WERI-Rb-1 (cell line): ENCODE results near the gene ADAMTS12.
"Not testable (repeated sequence)": the region's sequence is repeated elsewhere in the genome, so short reads cannot be mapped to it uniquely, and the experiment has no call there.

ENCODE experiments used
- DNase-seq: peaks from one replicate; pipeline ENCODE4 v3.0.0-alpha.2; 2020
- H3K27ac ChIP-seq: fragments of 250-450 bp; sonication (Bioruptor Pico); 2 replicates; pipeline ENCODE4 v1.5.1; 2020; ENCODE audit warnings: mild to moderate bottlenecking, moderate library complexity
- H3K27me3 ChIP-seq: fragments of 250-450 bp; sonication (Bioruptor Pico); 2 replicates; pipeline ENCODE4 v1.5.1; 2021; ENCODE audit warnings: mild to moderate bottlenecking, low read depth, moderate library complexity; ENCODE audit not compliant: insufficient read depth, severe bottlenecking
- H3K36me3 ChIP-seq: fragments of 250-450 bp; sonication (Bioruptor Pico); 2 replicates; pipeline ENCODE4 v1.5.1; 2020; ENCODE audit warnings: mild to moderate bottlenecking, moderate library complexity
- H3K4me3 ChIP-seq: 2 replicates; pipeline ENCODE4 v1.5.1; 2011; ENCODE audit warnings: low read depth, mild to moderate bottlenecking, control low read depth, low read length
- H3K9me3 ChIP-seq: fragments of 250-450 bp; sonication (Bioruptor Pico); 2 replicates; pipeline ENCODE4 v1.5.1; 2021; ENCODE audit warnings: mild to moderate bottlenecking, moderate library complexity; ENCODE audit not compliant: severe bottlenecking
- CTCF ChIP-seq: IDR thresholded peaks from 2 replicates; pipeline ENCODE4 v1.5.1; 2011; ENCODE audit warnings: low read depth, mild to moderate bottlenecking, control low read depth, inconsistent platforms, low read length

ADAMTS12 gene

GRCh38 chr5:33921002-33921401 is 29.2 kb upstream of the ADAMTS12 start:
- no peaks in the 10 kb centered on the region for H3K36me3 ChIP-seq
- peaks cover 11% of the 10 kb centered on the region for H3K9me3 ChIP-seq
- H3K27ac ChIP-seq: no peak overlapping the region
- TF ChIP-seq CTCF: no peak
- H3K4me3 ChIP-seq: no peak overlapping the region
- peaks cover 59% of the 10 kb centered on the region for H3K27me3 ChIP-seq
- DNase-seq: no peak

- peaks cover 50% of the 10 kb centered on the region for H3K27me3 ChIP-seq
- not testable (repeated sequence) for H3K4me3 ChIP-seq, DNase-seq, H3K27ac ChIP-seq, H3K36me3 ChIP-seq
- H3K9me3 ChIP-seq: peaks cover 14% of the 10 kb centered on the region
These were observed 23.1 kb upstream of the ADAMTS12 start for GRCh38 chr5:33914844-33915243.

- H3K27me3 ChIP-seq: peaks cover 32% of the 10 kb centered on the region
- not testable (repeated sequence) for H3K4me3 ChIP-seq, DNase-seq, H3K27ac ChIP-seq, H3K36me3 ChIP-seq
- peaks cover 18% of the 10 kb centered on the region for H3K9me3 ChIP-seq
These were observed 14.5 kb upstream of the ADAMTS12 start for GRCh38 chr5:33906248-33906647.

- Histone ChIP-seq H3K27ac (no peak overlapping the region), H3K4me3 (no peak overlapping the region), H3K27me3 (peaks cover 31% of the 10 kb centered on the region), H3K36me3 (no peaks in the 10 kb centered on the region), H3K9me3 (peaks cover 18% of the 10 kb centered on the region)
- no peak for TF ChIP-seq CTCF
- no peak for DNase-seq
These were observed 13.6 kb upstream of the ADAMTS12 start for GRCh38 chr5:33905381-33905780.

GRCh38 chr5:33903118-33903517 is 11.3 kb upstream of the ADAMTS12 start:
- Histone ChIP-seq H3K36me3 (no peaks in the 10 kb centered on the region), H3K4me3 (no peak overlapping the region), H3K27me3 (peaks cover 20% of the 10 kb centered on the region), H3K9me3 (peaks cover 18% of the 10 kb centered on the region), H3K27ac (no peak overlapping the region)
- no peak for TF ChIP-seq CTCF
- DNase-seq: no peak

GRCh38 chr5:33901156-33901555 is 9.4 kb upstream of the ADAMTS12 start:
- Histone ChIP-seq H3K36me3 (no peaks in the 10 kb centered on the region), H3K27ac (no peak overlapping the region), H3K27me3 (peaks cover 28% of the 10 kb centered on the region), H3K4me3 (no peak overlapping the region), H3K9me3 (peaks cover 6% of the 10 kb centered on the region)
- no peak for TF ChIP-seq CTCF
- DNase-seq: no peak

GRCh38 chr5:33894566-33894965 is 2.8 kb upstream of the ADAMTS12 start:
- no peak for DNase-seq
- Histone ChIP-seq H3K36me3 (no peaks in the 10 kb centered on the region), H3K9me3 (no peaks in the 10 kb centered on the region), H3K27ac (no peak overlapping the region), H3K4me3 (no peak overlapping the region), H3K27me3 (peaks cover 62% of the 10 kb centered on the region)
- TF ChIP-seq CTCF: no peak
